ENCODE results near the gene HADHB. TPM values are rescaled to one million over a fixed set of nuclear protein-coding genes. Genes with fewer than 3 reads are reported as not detected.

HADHB gene
- total RNA-seq, 1 donor from 2014 or later = 1,332 TPM

GRCh38 chr2:26202981-26203490 lies 41.7 kb upstream of the HADHB start:
- no peaks in the 10 kb centered on the region for H3K9me3 ChIP-seq (replicated peaks)
- DNase-seq = no peak
- peaks cover under 1% of the 10 kb centered on the region for H3K4me1 ChIP-seq
- no peak overlapping the region for H3K4me3 ChIP-seq
- intact Hi-C loops (cut with micrococcal nuclease) = loop anchor here (10.0 kb wide), 1 partner anchor 82 kb away; no protein-coding TSS in a partner anchor
- no peaks in the 10 kb centered on the region for H3K27me3 ChIP-seq (ENCODE audit: low read depth)
- peaks cover 99% of the 10 kb centered on the region for H3K36me3 ChIP-seq
- TF ChIP-seq CTCF (IDR thresholded peaks at IDR 0.05; ENCODE audit: borderline replicate concordance) = no peak
- H3K27ac ChIP-seq (replicated peaks) = no peak overlapping the region

GRCh38 chr2:26203906-26204305 lies 40.8 kb upstream of the HADHB start:
- no peak overlapping the region for H3K27ac ChIP-seq (replicated peaks)

GRCh38 chr2:26212011-26212410 lies 32.7 kb upstream of the HADHB start:
- Histone ChIP-seq H3K4me1 (no peaks in the 10 kb centered on the region), H3K27me3 (ENCODE audit: low read depth) (no peaks in the 10 kb centered on the region), H3K27ac (replicated peaks) (no peak overlapping the region), H3K36me3 (peaks cover 96% of the 10 kb centered on the region), H3K9me3 (replicated peaks) (no peaks in the 10 kb centered on the region), H3K4me3 (no peak overlapping the region)
- no peak for TF ChIP-seq CTCF (IDR thresholded peaks at IDR 0.05; ENCODE audit: borderline replicate concordance)
- intact Hi-C loops (cut with micrococcal nuclease) = no loop called here
- DNase-seq = no peak

More at GRCh38 chr2:26203906-26204305, 40.8 kb upstream of the HADHB start:
- intact Hi-C loops (cut with micrococcal nuclease) = loop anchor here (10.0 kb wide), 1 partner anchor 81 kb away; no protein-coding TSS in a partner anchor
- Histone ChIP-seq H3K4me3 (no peak overlapping the region), H3K9me3 (replicated peaks) (no peaks in the 10 kb centered on the region), H3K27me3 (ENCODE audit: low read depth) (no peaks in the 10 kb centered on the region), H3K36me3 (peaks cover 99% of the 10 kb centered on the region), H3K4me1 (no peaks in the 10 kb centered on the region)
- TF ChIP-seq CTCF (IDR thresholded peaks at IDR 0.05; ENCODE audit: borderline replicate concordance) = no peak
- DNase-seq = no peak

GRCh38 chr2:26214759-26215158 lies 30.0 kb upstream of the HADHB start:
- no peak for TF ChIP-seq CTCF (IDR thresholded peaks at IDR 0.05; ENCODE audit: borderline replicate concordance)
- Histone ChIP-seq H3K36me3 (peaks cover 94% of the 10 kb centered on the region), H3K4me3 (no peak overlapping the region), H3K27ac (replicated peaks) (no peak overlapping the region), H3K9me3 (replicated peaks) (no peaks in the 10 kb centered on the region), H3K27me3 (ENCODE audit: low read depth) (no peaks in the 10 kb centered on the region), H3K4me1 (no peaks in the 10 kb centered on the region)
- no peak for DNase-seq
- intact Hi-C loops (cut with micrococcal nuclease) = no loop called here

GRCh38 chr2:26215833-26216232 lies 28.9 kb upstream of the HADHB start:
- H3K9me3 ChIP-seq (replicated peaks) = no peaks in the 10 kb centered on the region

More at GRCh38 chr2:26215833-26216232, 28.9 kb upstream of the HADHB start:
- Histone ChIP-seq H3K36me3 (peaks cover 93% of the 10 kb centered on the region), H3K4me3 (no peak overlapping the region), H3K4me1 (no peaks in the 10 kb centered on the region), H3K27me3 (ENCODE audit: low read depth) (no peaks in the 10 kb centered on the region), H3K27ac (replicated peaks) (no peak overlapping the region)
- no peak for DNase-seq
- intact Hi-C loops (cut with micrococcal nuclease) = no loop called here
- no peak for TF ChIP-seq CTCF (IDR thresholded peaks at IDR 0.05; ENCODE audit: borderline replicate concordance)

All from left ventricle myocardium inferior (tissue), 1 donor.